Liver (tissue), 9 donors: Measurements from ENCODE around the gene MSLN. TPM values are rescaled to one million over a fixed set of nuclear protein-coding genes. Genes with fewer than 3 reads are reported as not detected.

ENCODE experiments used
- DNase-seq: peaks from one replicate; pipeline ENCODE4 v3.0.0-alpha.2; 2017; ENCODE audit warnings: low spot score
- H3K27ac ChIP-seq, 2 donors: one replicate each; pipeline ENCODE4 v1.7.0; 2013; ENCODE audit warnings: inconsistent platforms in 2 of 2, low read length in 2 of 2, control low read depth in 1 of 2, low read depth in 1 of 2, mild to moderate bottlenecking in 1 of 2
- H3K27me3 ChIP-seq, 4 donors: one replicate each; pipeline versions ENCODE4 v1.6.1 to v1.7.0; 2013; ENCODE audit warnings: low read length in 3 of 4, inconsistent platforms in 1 of 4, mild to moderate bottlenecking in 1 of 4, moderate library complexity in 1 of 4; ENCODE audit not compliant: control insufficient read depth in 4 of 4, insufficient read depth in 4 of 4
- H3K36me3 ChIP-seq, 4 donors: one replicate each; pipeline versions ENCODE4 v1.6.1 to v1.7.0; 2013; ENCODE audit warnings: low read length in 3 of 4, mild to moderate bottlenecking in 3 of 4, low read depth in 1 of 4, moderate library complexity in 1 of 4; ENCODE audit not compliant: control insufficient read depth in 4 of 4, insufficient read depth in 3 of 4
- H3K4me1 ChIP-seq, 4 donors: one replicate each; pipeline versions ENCODE4 v1.6.1 to v1.7.0; 2013; ENCODE audit warnings: low read length in 3 of 4, mild to moderate bottlenecking in 3 of 4, moderate library complexity in 1 of 4; ENCODE audit not compliant: control insufficient read depth in 4 of 4, insufficient read depth in 4 of 4
- H3K4me3 ChIP-seq, 3 donors: one replicate each; pipeline versions ENCODE4 v1.6.1 to v1.7.0; 2013; ENCODE audit warnings: low read length in 3 of 3, control low read depth in 1 of 3, low read depth in 1 of 3, mild to moderate bottlenecking in 1 of 3
- H3K9ac ChIP-seq, 2 donors: one replicate each; pipeline ENCODE4 v1.7.0; 2013; ENCODE audit warnings: low read length in 2 of 2, mild to moderate bottlenecking in 2 of 2, moderate library complexity in 2 of 2, control low read depth in 1 of 2, low read depth in 1 of 2
- H3K9me3 ChIP-seq, 4 donors: one replicate each; pipeline versions ENCODE4 v1.6.1 to v1.7.0; 2013; ENCODE audit warnings: low read length in 3 of 4; ENCODE audit not compliant: control insufficient read depth in 4 of 4
- EGR1 ChIP-seq, 2 donors: IDR thresholded peaks; 2 replicates each; pipeline ENCODE4 v1.6.1; 2016 to 2018; ENCODE audit warnings: antibody characterized with exemption in 2 of 2, low read depth in 2 of 2
- FOXA1 ChIP-seq: IDR thresholded peaks from 2 replicates; pipeline ENCODE4 v1.6.1; 2016; ENCODE audit warnings: antibody characterized with exemption
- FOXA2 ChIP-seq: IDR thresholded peaks from 2 replicates; pipeline ENCODE4 v1.6.1; 2016; ENCODE audit warnings: antibody characterized with exemption
- GABPA ChIP-seq, 2 donors: IDR thresholded peaks in 1 of 2; conservative IDR thresholded peaks in 1 of 2; 2 replicates each; pipeline ENCODE4 v1.6.1; 2016; ENCODE audit warnings: antibody characterized with exemption in 2 of 2, mild to moderate bottlenecking in 1 of 2, moderate library complexity in 1 of 2
- HNF4A ChIP-seq, 2 donors: conservative IDR thresholded peaks; 2 replicates each; pipeline ENCODE4 v1.6.1; 2016; ENCODE audit warnings: antibody characterized with exemption in 2 of 2, mild to moderate bottlenecking in 2 of 2
- HNF4G ChIP-seq: IDR thresholded peaks from 2 replicates; pipeline ENCODE4 v1.6.1; 2016; ENCODE audit warnings: antibody characterized with exemption
- JUND ChIP-seq, 2 donors: IDR thresholded peaks; 2 replicates each; pipeline ENCODE4 v1.6.1; 2016; ENCODE audit warnings: antibody characterized with exemption in 2 of 2
- NR2F2 ChIP-seq: IDR thresholded peaks from 2 replicates; pipeline ENCODE4 v1.6.1; 2016; ENCODE audit warnings: antibody characterized with exemption
- RAD21 ChIP-seq, 2 donors: IDR thresholded peaks; 2 replicates each; pipeline ENCODE4 v1.6.1; 2016; ENCODE audit warnings: antibody characterized with exemption in 2 of 2, mild to moderate bottlenecking in 2 of 2
- RXRA ChIP-seq, 2 donors: IDR thresholded peaks; 2 replicates each; pipeline ENCODE4 v1.6.1; 2017 to 2018; ENCODE audit warnings: antibody characterized with exemption in 2 of 2, mild to moderate bottlenecking in 1 of 2
- SP1 ChIP-seq: IDR thresholded peaks from 2 replicates; pipeline ENCODE4 v1.6.1; 2018; ENCODE audit warnings: antibody characterized with exemption, mild to moderate bottlenecking
- TAF1 ChIP-seq: conservative IDR thresholded peaks from 2 replicates; pipeline ENCODE4 v1.6.1; 2016; ENCODE audit warnings: antibody characterized with exemption, mild to moderate bottlenecking
- YY1 ChIP-seq: IDR thresholded peaks from 2 replicates; pipeline ENCODE4 v1.6.1; 2016; ENCODE audit warnings: antibody characterized with exemption, mild to moderate bottlenecking
- WGBS: extraction: QIAGEN DNeasy Blood & Tissue Kit; methylation state at CpG from one replicate; pipeline ENCODE4 v1.1.7; 2013; 5-methylcytosine and 5-hydroxymethylcytosine counted together
- polyA plus RNA-seq, 2 donors: library from polyadenylated mRNA; stranded (reverse) in 1 of 2; unstranded in 1 of 2; fragments of 200-250 nt in 1 of 2; fragments of >200 nt in 1 of 2; fragmentation: Nextera tagmentation in 1 of 2; extraction: Ambion mirVana in 1 of 2; gene quantifications; one replicate each; pipeline versions ENCODE4 v1.2.1 to v1.2.3, GENCODE V29; 2013 to 2015
- total RNA-seq, 2 donors: library from RNA; depleted of rRNA; stranded (reverse); fragments of >200 nt; gene quantifications; one replicate each; pipeline ENCODE4 v1.2.3, GENCODE V29; 2014
- TF ChIP-seq, protein P1 (sequence below): IDR thresholded peaks from 2 replicates; pipeline ENCODE4 v1.6.1; 2016; ENCODE audit warnings: antibody characterized with exemption
- TF ChIP-seq, protein P2 (sequence below): IDR thresholded peaks from 2 replicates; pipeline ENCODE4 v1.6.1; 2016; ENCODE audit warnings: antibody characterized with exemption
- TF ChIP-seq, protein P3 (sequence below): IDR thresholded peaks from 2 replicates; pipeline ENCODE4 v1.6.1; 2016; ENCODE audit warnings: antibody characterized with exemption, mild to moderate bottlenecking
- TF ChIP-seq, protein P4 (sequence below): fragments of 150-350 bp; IDR thresholded peaks from 2 replicates; pipeline ENCODE4 v1.5.1; 2017; ENCODE audit warnings: improper control_type of control experiment, low read depth, low read length; ENCODE audit not compliant: missing input control
- TF ChIP-seq, protein P5 (sequence below): IDR thresholded peaks from 2 replicates; pipeline ENCODE4 v1.6.1; 2016; ENCODE audit warnings: antibody characterized with exemption
- donor health status: healthy.
- donor health status: healthy.
- donor health status: healthy.
- donor health status: healthy.
- donor health status: healthy.

Gene MSLN
- total and polyA plus RNA-seq, 4 donors, result 0.03 to 0.65 (median 0.08) TPM; not detected in 1

DNA sequence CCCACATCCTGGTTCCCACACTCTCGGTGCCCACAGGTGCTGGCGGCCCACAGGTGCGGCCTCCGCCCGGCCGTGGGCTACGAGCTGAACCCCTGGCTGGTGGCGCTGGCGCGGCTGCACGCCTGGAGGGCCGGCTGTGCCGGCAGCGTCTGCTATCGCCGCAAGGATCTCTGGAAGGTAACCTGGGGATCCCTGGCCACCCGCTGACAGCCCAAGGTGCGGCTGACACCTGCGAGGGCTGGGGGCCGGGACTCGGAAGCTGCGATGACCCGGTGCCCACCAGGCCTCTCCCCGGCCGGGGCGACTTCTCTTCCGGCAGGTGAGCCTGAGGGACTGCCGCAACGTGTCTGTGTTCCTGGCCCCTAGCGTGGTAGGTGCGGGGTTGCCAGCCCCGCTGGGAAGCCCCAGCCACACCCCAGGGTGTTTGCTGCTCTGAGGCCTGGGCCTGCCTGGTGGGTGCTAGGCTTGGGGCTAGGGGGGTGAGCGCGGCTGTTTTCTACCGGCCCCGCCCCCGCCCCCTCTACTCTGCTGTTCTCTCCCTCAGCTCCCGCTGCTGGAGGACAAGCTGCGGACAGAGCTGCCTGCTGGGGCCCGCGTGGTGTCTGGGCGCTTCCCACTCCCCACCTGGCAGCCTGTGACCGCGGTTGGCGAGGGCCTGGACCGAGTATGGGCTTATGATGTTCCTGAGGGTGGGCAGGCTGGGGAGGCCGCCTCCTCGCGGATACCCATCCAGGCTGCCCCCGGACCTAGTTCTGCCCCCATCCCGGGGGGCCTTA lies 38.6 kb upstream of the MSLN start:
- peak overlapping the region in 2 of 3 donors; percentile 73 to 86 for H3K4me3 ChIP-seq
- TF ChIP-seq FOXA2 (no peak), TAF1 (no peak), HNF4G (no peak), FOXA1 (no peak), RAD21 (IDR thresholded peaks at IDR 0.05) (no peak), GABPA (IDR thresholded peaks at IDR 0.05 in 1 of 2, conservative IDR thresholded peaks at IDR 0.05 in 1 of 2) (no peak), NR2F2 (no peak), RXRA (IDR thresholded peaks at IDR 0.05) (no peak), JUND (IDR thresholded peaks at IDR 0.05) (no peak), HNF4A (conservative IDR thresholded peaks at IDR 0.05) (no peak), EGR1 (IDR thresholded peaks at IDR 0.05; ENCODE audit: low read depth in 2 of 2) (no peak), YY1 (no peak), SP1 (no peak)
- TF ChIP-seq, protein P1, sequence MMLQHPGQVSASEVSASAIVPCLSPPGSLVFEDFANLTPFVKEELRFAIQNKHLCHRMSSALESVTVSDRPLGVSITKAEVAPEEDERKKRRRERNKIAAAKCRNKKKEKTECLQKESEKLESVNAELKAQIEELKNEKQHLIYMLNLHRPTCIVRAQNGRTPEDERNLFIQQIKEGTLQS, result no peak
- TF ChIP-seq, protein P2, sequence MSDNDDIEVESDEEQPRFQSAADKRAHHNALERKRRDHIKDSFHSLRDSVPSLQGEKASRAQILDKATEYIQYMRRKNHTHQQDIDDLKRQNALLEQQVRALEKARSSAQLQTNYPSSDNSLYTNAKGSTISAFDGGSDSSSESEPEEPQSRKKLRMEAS, result no peak
- TF ChIP-seq, protein P3, sequence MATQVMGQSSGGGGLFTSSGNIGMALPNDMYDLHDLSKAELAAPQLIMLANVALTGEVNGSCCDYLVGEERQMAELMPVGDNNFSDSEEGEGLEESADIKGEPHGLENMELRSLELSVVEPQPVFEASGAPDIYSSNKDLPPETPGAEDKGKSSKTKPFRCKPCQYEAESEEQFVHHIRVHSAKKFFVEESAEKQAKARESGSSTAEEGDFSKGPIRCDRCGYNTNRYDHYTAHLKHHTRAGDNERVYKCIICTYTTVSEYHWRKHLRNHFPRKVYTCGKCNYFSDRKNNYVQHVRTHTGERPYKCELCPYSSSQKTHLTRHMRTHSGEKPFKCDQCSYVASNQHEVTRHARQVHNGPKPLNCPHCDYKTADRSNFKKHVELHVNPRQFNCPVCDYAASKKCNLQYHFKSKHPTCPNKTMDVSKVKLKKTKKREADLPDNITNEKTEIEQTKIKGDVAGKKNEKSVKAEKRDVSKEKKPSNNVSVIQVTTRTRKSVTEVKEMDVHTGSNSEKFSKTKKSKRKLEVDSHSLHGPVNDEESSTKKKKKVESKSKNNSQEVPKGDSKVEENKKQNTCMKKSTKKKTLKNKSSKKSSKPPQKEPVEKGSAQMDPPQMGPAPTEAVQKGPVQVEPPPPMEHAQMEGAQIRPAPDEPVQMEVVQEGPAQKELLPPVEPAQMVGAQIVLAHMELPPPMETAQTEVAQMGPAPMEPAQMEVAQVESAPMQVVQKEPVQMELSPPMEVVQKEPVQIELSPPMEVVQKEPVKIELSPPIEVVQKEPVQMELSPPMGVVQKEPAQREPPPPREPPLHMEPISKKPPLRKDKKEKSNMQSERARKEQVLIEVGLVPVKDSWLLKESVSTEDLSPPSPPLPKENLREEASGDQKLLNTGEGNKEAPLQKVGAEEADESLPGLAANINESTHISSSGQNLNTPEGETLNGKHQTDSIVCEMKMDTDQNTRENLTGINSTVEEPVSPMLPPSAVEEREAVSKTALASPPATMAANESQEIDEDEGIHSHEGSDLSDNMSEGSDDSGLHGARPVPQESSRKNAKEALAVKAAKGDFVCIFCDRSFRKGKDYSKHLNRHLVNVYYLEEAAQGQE, result no peak
- TF ChIP-seq, protein P4, sequence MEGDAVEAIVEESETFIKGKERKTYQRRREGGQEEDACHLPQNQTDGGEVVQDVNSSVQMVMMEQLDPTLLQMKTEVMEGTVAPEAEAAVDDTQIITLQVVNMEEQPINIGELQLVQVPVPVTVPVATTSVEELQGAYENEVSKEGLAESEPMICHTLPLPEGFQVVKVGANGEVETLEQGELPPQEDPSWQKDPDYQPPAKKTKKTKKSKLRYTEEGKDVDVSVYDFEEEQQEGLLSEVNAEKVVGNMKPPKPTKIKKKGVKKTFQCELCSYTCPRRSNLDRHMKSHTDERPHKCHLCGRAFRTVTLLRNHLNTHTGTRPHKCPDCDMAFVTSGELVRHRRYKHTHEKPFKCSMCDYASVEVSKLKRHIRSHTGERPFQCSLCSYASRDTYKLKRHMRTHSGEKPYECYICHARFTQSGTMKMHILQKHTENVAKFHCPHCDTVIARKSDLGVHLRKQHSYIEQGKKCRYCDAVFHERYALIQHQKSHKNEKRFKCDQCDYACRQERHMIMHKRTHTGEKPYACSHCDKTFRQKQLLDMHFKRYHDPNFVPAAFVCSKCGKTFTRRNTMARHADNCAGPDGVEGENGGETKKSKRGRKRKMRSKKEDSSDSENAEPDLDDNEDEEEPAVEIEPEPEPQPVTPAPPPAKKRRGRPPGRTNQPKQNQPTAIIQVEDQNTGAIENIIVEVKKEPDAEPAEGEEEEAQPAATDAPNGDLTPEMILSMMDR, result no peak
- TF ChIP-seq, protein P5, sequence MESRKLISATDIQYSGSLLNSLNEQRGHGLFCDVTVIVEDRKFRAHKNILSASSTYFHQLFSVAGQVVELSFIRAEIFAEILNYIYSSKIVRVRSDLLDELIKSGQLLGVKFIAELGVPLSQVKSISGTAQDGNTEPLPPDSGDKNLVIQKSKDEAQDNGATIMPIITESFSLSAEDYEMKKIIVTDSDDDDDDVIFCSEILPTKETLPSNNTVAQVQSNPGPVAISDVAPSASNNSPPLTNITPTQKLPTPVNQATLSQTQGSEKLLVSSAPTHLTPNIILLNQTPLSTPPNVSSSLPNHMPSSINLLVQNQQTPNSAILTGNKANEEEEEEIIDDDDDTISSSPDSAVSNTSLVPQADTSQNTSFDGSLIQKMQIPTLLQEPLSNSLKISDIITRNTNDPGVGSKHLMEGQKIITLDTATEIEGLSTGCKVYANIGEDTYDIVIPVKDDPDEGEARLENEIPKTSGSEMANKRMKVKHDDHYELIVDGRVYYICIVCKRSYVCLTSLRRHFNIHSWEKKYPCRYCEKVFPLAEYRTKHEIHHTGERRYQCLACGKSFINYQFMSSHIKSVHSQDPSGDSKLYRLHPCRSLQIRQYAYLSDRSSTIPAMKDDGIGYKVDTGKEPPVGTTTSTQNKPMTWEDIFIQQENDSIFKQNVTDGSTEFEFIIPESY, result no peak

More for the DNA sequence above, 38.6 kb upstream of the MSLN start:
- Histone ChIP-seq H3K9ac (no peak overlapping the region), H3K27ac (no peak overlapping the region), H3K9me3 (no peaks in the 10 kb centered on the region), H3K27me3 (no peaks in the 10 kb centered on the region), H3K4me1 (peaks cover 8 to 28% (median 20%) of the 10 kb centered on the region in 4 donors), H3K36me3 (no peaks in the 10 kb centered on the region)
- WGBS, result 90% methylated on average over 51 of the region's 51 CpGs
- DNase-seq, result no peak
